ENCODE results near the gene DYNAP.

DNA sequence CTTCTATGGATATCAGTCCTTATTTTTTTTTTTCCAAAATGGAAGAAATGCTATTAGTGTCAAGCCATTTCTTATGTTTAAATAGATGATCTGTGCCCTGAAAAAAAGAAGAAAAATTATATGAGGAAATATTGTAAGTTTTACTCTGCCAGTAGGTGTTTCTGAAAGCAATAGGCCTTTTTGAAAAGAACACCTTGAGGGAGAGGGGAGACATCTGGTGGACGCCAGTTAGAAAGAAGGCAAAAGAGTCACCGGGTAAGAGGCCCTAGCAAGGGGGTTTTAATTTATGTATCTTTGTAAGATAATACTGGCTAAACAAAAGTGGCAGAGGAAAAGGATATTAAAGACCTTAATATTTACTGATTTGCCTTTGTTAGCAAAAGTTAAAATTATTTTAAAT is 56.1 kb downstream of the DYNAP start:
- TF ChIP-seq, protein P1, sequence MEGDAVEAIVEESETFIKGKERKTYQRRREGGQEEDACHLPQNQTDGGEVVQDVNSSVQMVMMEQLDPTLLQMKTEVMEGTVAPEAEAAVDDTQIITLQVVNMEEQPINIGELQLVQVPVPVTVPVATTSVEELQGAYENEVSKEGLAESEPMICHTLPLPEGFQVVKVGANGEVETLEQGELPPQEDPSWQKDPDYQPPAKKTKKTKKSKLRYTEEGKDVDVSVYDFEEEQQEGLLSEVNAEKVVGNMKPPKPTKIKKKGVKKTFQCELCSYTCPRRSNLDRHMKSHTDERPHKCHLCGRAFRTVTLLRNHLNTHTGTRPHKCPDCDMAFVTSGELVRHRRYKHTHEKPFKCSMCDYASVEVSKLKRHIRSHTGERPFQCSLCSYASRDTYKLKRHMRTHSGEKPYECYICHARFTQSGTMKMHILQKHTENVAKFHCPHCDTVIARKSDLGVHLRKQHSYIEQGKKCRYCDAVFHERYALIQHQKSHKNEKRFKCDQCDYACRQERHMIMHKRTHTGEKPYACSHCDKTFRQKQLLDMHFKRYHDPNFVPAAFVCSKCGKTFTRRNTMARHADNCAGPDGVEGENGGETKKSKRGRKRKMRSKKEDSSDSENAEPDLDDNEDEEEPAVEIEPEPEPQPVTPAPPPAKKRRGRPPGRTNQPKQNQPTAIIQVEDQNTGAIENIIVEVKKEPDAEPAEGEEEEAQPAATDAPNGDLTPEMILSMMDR (IDR thresholded peaks at IDR 0.05; ENCODE audit: poor library complexity, severe bottlenecking): peak; percentile 68
- no peak for TF ChIP-seq TAF1 (IDR thresholded peaks at IDR 0.05; ENCODE audit: low read depth)

Measured in neural cell (in vitro differentiated cells).